Left ventricle myocardium superior (tissue), 1 donor: ENCODE data around the gene PLA2G15. TPM values are rescaled to one million over a fixed set of nuclear protein-coding genes. Genes with fewer than 3 reads are reported as not detected.
"Not testable (repeated sequence)": the region's sequence is repeated elsewhere in the genome, so short reads cannot be mapped to it uniquely, and the experiment has no call there.

Source experiments
- ATAC-seq: fragments of 200-7000 bp; cut with Tn5 transposase; one replicate; pipeline ENCODE4 v1.9.1; 2020; ENCODE audit warnings: mild to moderate bottlenecking, moderate library complexity
- DNase-seq: peaks from one replicate; pipeline ENCODE4 v3.0.0-alpha.2; 2020
- intact Hi-C: fragments of 100-400 bp; cut with micrococcal nuclease; formaldehyde crosslinking; loops from one replicate; pipeline ENCODE4 v1.11.0; 2022
- total RNA-seq: library from RNA; stranded (reverse); fragmentation: NEBNext Ultra II Directional; extraction: Animal tissue kit (Norgen Biotek cat#: 25700); gene quantifications from one replicate; pipeline ENCODE4 v1.2.1, GENCODE V29; 2021
- donor health status: DM: no; HTN: yes; CAD: no; lungs with severe emphysema.

PLA2G15 gene
- total RNA-seq, 1 donor from 2014 or later, result 33.8 TPM

DNA sequence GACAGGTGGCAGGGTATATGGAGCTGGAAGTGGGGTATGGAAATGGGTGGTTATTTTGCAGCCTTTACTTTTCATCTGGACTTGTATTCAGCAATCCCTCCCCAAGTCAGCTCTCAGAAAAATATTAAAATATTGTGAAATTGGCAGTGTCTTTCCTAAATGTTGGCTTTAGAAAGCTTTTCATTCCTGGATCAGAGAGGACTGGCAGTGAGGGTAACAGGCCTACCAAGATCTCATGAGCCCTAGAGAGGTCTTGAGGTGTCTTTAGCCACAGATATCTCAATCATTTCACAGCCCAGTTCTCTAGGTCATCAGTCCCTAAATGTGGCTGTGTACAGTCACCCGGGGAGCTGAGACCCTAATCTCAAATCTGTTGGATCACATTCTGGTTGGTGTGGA lies 43.1 kb downstream of the PLA2G15 start:
- intact Hi-C loops, result no loop called here
- ATAC-seq, result peak; percentile 1
- no peak for DNase-seq

DNA sequence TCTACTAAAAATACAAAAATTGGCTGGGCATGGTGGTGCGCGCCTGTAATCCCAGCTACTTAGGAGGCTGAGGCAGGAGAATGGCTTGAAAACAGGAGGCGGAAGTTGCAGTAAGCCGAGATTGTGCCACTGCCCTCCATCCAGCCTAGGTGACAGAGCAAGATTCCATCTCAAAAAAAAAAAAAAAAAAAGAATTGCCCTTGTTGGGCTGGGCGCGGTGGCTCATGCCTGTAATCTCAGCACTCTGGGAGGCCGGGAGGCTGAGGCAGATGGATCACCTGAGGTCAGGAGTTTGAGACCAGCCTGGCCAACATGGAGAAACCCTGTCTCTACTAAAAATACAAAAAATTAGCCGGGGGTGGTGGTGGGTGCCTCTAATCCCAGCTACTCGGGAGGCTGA lies 43.6 kb downstream of the PLA2G15 start:
- intact Hi-C loops, DNase-seq, ATAC-seq: not testable (repeated sequence)

DNA sequence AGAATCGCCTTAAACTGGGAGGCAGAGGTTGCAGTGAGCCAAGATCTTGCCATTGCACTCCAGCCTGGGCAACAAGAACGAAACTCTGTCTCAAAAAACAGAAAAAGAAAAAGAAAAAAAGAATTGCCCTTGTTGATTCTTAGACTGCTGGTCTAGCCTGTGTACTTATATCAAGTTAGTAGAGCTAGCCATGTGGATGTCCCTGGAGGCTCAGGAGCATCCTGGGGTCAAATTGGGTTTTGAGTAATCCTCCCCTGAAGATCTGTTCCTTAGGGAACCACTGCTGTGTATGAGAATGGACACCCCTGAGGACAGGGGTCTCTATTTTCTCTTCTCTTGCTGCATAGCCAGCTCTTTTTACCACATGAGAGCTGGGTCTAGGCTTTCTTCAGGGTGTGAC lies 44.0 kb downstream of the PLA2G15 start:
- DNase-seq (no peak), ATAC-seq (no peak)
- intact Hi-C loops, result no loop called here

DNA sequence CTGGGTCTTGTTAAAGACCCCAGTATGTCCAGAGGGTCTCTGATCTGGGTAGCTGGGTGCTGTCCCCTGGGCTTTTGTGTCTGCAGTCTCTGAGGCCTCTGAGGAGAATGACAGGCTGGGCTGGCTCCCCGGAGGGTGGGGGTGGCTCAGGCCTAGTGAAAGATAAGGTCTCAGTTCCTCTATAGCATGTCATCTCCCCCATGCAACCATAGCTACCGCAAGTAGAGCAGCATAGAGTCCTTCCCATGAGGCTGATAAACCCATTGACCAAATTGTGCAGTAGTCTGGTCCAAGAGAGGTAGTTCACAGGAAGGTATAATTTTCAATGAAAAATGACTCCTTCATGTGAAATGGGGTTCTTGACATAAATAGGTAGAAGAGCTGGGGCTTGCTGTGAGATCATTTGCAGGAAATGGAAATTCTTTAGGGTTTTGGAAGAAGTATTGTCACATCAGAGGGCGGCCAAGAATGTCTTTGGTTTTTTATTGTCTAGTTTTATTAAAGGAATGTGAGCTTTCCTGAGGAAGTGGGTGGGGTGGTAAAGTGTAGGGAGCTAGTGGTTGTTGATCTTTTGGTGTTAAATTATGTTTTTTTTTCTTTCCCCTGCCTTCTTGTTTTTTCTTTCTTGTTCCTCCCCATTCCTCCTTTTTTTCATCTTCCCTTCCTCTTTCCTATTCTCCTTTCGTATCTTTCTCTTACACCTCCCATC lies 44.6 kb downstream of the PLA2G15 start:
- ATAC-seq, result no peak
- intact Hi-C loops, result no loop called here

DNA sequence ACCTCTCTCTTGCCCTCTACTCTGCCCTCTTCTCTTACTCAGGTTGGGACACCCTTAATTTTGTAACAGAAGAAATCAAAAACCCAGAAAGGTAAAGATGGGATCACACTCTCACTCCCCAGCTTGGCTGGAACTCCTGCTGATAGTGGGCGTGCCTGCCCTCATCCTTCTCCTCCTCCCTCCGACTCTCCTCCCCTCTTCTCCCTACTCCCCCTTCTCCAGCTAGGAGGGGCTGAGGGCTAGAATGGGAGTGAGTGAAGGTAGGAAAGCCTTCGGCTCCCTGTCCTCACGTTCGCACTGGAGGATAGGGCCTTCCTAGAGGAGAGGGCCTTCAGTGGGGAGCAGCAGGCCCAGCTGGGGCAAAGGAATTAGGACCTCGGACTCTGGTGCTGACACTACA lies 45.3 kb downstream of the PLA2G15 start:
- DNase-seq, result no peak
- intact Hi-C loops, result no loop called here
- no peak for ATAC-seq

More for the DNA sequence above, 44.6 kb downstream of the PLA2G15 start:
- no peak for DNase-seq

DNA sequence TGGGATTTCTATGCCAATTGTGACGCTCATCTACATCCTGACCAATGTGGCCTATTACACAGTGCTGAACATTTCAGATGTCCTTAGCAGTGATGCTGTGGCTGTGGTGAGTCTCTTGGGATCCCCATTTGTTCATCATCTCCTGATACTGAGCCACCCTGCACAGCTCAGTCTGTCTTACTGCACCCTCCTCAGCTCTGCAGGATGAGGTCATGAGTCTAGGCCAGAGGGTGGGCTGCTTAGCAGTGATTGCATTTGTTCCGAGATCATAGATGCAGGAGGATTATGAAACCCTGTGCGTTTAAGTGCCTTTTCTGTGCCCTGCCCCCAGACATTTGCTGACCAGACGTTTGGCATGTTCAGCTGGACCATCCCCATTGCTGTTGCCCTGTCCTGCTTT lies 46.1 kb downstream of the PLA2G15 start:
- no peak for DNase-seq
- ATAC-seq, result no peak
- intact Hi-C loops, result no loop called here

DNA sequence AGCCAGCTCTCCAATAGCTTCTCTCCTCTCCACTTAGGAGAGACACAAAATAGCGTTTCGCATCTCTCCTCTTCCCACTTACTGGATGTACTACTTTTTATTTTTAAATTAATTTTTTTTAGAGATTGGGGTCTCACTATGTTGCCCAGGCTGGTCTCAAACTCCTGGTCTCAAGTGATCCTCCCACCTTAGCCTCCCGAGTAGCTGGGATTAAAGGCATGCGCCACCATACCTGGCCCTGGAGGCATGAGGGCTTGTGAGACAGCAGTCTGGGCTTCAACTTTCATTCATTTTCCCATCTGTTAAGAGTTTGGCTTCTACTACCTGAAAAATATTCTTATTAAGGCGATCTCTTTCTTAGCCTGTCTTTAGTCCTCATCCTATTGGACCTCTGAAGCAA lies 47.3 kb downstream of the PLA2G15 start:
- intact Hi-C loops, result no loop called here
- no peak for ATAC-seq
- no peak for DNase-seq

DNA sequence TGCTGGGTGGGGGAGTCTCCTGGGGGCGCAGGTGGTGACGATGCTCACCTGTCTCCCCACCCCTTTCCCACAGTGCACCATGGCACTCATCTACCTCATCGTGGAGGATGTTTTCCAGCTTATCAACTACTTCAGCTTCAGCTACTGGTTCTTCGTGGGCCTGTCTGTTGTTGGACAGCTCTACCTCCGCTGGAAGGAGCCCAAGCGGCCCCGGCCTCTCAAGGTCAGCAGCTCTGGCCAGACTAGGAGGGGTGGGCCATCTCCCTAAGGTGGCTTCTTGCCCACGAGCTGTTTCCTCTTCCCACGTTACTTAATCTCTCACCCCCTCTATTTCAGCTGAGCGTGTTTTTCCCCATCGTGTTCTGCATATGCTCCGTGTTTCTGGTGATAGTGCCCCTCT lies 51.1 kb downstream of the PLA2G15 start:
- peak; percentile 75 for DNase-seq
- peak; percentile 66 for ATAC-seq
- intact Hi-C loops, result no loop called here

DNA sequence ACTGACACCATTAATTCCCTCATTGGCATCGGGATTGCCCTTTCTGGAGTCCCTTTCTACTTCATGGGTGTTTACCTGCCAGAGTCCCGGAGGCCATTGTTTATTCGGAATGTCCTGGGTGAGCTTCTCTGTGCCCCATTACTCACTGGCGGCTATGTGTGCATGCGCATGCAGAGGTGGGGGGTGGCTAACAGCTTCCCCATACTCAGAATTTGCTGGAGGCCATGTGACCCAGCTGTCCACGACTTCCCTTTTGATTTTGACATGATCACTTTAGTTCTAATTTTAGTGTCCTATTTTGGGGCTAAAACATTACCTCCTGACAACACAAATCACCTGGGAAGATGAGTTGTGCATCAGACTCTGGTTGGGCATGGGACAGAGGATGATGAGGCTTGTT lies 51.5 kb downstream of the PLA2G15 start:
- ATAC-seq (no peak), DNase-seq (no peak)
- intact Hi-C loops, result no loop called here

DNA sequence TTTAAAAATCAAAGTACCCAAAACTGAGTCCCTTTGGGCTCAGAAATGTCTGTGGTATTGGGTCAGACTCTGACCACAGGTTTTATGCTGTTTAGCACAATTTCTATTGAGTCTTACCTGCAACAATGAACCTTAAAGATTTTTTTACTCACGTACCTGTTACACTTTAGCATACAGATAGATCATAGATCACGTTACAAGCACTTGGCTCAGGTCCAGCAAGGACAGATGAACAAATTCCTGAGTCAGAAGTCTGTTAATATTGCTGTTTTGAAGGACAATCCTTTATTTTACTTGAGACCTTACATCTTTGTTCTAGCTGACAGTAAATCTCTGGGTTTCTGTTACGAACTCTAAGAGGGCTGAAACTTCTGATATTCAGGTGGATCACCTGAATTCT lies 52.7 kb downstream of the PLA2G15 start:
- ATAC-seq, result no peak
- intact Hi-C loops, result no loop called here
- DNase-seq, result no peak

DNA sequence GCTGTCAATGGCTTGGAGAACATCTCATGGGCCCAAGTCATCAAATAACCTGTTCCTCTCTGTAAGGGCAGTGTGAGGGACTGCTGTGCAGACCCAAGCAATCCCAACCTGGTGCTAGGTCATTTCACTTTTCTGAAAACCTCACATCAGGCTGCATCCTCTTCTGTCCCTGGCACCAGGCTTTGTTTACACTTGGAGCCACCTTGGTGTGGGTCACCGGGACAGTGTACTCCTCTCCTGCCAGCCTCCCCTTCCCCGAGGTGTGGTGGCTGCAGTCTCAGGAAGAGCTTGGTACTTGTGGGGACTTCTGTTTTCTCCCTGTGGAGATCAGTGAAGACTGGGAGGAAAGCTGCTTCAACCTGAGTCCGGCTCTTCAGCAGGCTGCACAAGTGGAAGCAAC lies 53.1 kb downstream of the PLA2G15 start:
- intact Hi-C loops, result no loop called here
- peak; percentile 1 for ATAC-seq
- no peak for DNase-seq

DNA sequence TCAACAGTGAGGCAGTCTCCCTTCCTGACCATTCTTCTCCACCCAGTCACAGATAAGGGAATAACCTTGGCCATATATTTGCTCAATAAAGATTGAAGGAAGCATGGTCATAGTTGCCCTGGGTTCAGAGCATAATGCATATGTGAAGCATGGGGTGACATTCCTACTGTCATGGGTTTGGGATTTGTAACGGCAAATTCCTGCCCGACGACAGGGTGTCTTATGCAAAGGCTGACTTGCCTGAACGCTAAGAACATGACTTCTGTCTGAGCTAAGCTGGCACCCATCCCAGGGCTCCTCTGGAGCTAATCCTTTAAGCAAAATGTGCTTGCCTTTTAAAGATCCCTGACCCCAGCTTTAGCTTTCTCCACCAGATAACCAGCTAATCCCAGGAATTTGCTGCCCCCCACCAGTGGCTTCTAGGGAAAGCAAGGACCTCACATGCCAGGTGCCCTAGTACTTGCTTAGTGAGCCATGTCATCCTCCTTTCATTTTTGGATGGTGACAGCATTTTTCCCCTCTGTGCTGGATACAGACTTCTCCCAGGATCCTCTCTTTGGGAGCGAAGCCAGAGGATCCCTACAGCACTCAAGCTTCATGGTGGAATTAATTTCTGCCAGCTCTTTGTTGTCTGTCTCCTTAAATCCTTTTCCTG lies 53.9 kb downstream of the PLA2G15 start:
- DNase-seq, result peak; percentile 80
- ATAC-seq, result peak; percentile 65
- intact Hi-C loops, result no loop called here

DNA sequence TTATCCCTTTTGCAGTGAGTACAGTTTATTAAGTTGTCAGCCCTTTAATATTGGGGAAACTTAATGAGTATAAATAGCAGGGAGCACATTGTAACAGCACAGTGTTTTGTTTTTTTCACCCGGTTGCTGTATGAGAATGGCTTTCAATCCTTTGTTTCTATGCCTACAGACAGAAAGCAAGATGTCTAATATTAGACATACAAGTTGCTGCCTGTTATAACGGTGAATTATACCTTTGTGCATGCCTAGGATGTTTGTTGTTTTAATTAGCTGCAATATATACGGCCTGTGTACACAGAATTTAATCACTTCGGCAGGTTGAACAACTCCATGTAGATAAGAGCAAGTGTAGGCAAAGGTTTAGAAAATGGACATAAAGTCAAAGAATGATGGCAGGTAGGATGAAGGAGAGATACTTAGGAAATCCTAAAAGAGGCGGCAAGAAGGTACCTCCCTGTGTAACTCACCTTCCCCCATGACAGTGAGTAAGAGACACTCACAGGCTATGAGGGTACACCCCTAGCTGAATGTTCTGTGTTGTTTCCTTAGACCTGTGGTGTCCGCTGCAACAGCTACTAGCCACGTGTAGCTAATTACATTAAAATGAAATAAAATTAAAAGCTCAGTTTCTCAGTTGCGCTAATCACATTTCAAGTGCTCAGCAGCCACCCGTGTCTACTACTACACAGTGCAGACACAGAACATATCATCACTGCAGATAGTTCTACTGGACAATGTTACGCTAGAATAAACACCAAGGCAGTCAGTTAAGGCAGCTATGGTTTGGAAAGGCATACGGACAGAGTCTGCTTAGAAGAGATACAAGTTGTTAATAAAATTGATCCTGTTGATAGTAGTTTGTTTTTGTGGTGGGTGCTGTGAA lies 54.6 kb downstream of the PLA2G15 start:
- intact Hi-C loops, result no loop called here
- ATAC-seq, result peak; percentile 28

DNA sequence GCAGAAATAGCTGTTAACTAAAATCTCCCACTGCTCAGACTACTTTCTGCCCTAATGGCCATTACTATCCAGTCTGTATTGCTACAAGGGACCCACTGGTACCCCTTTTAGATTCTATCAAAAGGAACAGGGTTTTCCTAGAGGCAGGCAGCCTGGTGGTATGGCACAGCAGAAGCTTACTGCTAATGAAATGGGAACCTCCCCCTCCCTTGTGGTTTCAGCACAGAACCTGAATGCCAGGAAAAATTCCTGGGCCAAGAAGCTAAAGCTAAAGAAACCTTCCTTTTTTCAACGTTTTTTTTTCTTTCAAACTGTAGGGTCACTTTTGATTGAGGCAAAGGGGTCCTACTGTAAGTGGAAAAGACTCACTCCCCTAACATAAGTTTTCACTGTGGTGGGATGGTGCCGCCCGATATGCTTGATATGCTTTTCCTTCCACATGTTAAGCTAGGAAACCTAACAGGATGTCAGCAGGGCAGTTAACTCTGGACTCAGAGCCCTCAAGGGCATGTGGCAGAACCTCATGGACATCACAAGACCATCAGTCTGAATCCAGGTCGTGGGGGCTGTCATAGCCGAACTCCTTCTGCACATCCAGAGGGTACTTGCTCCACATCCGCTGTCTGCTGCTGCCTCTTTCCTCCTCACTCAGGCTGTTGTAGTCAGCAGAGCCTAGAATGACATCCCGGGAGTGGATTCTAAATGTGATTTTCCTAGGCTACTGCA lies 55.7 kb downstream of the PLA2G15 start:
- ATAC-seq (no peak), DNase-seq (no peak)
- intact Hi-C loops, result no loop called here

More for the DNA sequence above, 54.6 kb downstream of the PLA2G15 start:
- DNase-seq, result no peak

DNA sequence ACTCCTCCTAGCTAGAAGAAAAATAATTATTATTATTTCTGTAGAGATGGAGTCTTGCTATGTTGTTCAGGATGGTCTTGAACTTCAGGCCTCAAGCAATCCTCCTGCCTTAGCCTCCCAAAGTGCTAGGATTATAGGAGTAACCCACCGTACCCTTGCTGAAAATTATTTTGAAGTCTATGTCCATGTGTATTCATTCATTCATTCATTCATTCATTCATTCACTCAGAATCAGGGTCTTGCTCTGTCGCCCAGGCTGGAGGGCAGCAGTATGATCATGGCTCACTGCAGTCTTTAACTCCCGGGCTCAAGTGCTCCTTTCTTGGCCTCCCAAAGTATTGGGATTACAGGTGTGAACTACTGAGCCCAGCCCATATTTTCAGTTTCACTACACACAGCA lies 61.5 kb downstream of the PLA2G15 start:
- DNase-seq, result no peak
- intact Hi-C loops, result no loop called here
- no peak for ATAC-seq

DNA sequence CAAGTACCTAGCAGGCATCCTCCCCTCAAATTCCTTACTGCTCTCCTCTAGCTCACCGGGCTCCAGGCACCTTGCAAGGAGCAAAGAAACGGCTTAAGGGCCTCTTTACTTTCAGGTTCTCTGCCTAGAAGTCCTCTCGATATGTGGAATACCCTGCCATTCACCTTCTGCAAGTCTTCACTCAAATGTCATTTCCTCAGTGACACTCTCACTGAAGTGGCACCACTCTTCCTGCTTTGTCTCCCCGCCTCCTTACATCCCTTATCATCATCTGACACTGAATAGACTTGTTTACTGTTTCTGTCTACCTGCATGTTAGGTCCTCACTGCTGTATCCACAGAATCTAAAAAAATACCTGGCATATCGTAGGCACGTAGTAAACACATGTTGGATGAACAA lies 64.6 kb downstream of the PLA2G15 start:
- no peak for DNase-seq
- no peak for ATAC-seq
- intact Hi-C loops, result loop anchor here (5.0 kb wide), 1 partner anchor 42 kb away; no protein-coding TSS in a partner anchor

DNA sequence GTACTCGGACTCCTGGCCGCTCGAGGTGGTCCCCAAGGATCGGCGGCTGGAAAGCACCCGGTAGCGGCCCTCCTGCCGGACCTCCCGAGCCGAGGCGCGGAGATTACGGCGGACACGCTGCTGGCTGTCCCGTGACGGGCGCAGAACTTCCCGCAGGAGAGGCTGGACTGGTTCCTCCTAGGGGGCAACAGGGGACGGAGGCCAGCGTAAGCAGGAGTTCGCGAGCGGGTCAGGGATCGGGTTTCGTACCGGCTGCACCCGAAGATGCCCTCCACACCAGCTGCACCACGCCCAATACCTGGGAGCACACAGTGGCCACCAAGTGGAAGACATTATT lies 65.2 kb downstream of the PLA2G15 start:
- DNase-seq (peak; percentile 40), ATAC-seq (peak; percentile 31)
- intact Hi-C loops, result loop anchor here (5.0 kb wide), 1 partner anchor 43 kb away; no protein-coding TSS in a partner anchor
